ENCODE measurements around the gene ETNK2. TPM values are rescaled to one million over a fixed set of nuclear protein-coding genes. Genes with fewer than 3 reads are reported as not detected.
A peak's percentile ranks its signal among the peaks of the same experiment; 100 is the strongest.

The ETNK2 gene
- total and polyA plus RNA-seq, 2 experiments from 2014 or later = 51.1 to 71.9 TPM

DNA sequence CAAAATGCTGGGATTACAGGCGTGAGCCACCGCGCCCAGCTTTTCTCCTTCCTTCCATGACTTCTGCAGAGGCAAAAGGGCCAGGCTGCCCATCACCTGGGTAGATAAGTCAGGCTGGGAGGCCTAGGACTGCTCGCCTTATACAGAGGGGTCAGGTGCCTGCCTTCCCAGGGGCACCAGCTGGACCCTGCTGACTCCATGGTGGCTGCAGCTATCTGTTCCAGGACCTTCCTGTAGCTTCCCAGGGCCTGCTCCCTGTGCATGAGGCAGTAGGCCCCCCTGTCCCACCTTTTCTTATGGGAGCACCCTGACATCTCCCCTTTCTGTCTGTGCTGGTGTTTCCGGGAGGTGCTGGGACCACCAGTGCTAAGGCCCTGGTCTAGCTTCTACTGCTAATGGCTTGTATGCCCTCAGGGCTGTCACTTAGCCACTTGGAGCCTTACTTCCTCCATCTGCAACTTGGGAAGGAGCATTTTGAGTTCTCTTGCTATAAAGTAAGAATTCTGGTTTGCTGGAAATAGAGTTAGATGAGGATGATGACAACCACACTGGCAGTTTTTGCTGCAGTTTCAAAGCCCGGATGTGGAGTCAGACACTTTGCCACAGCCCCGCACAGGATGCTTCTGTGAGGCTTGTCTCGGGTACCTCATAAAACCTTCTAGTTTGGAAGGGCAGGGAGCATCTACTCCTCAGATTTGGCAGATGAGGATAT lies 64.5 kb downstream of the ETNK2 start:
- no peak for TF ChIP-seq EZH2phosphoT487 (IDR thresholded peaks at IDR 0.05; ENCODE audit: low read depth, severe bottlenecking, unreplicated experiment)
- Histone ChIP-seq H3K4me3 (no peak overlapping the region), H3K4me2 (no peak overlapping the region), H3K27me3 (no peaks in the 10 kb centered on the region), H3K9me2 (replicated peaks; ENCODE audit: insufficient read depth) (no peaks in the 10 kb centered on the region), H3K9me3 (ENCODE audit: low read depth) (no peaks in the 10 kb centered on the region), H2AFZ (no peak overlapping the region), H3K4me1 (ENCODE audit: insufficient read depth) (peaks cover 50% of the 10 kb centered on the region), H4K20me1 (ENCODE audit: insufficient read depth, poor library complexity, severe bottlenecking) (no peaks in the 10 kb centered on the region), H3K36me3 (replicated peaks; ENCODE audit: insufficient read depth, low read depth) (no peaks in the 10 kb centered on the region), H3K79me2 (peaks cover 95% of the 10 kb centered on the region), H3K27ac (no peak overlapping the region)
- DNase-seq (ENCODE audit: low spot score) = no peak
- 94% methylated on average over 8 of the region's 8 CpGs for WGBS (ENCODE audit: low lambda C conversion rate, missing lambda C conversion rate)

DNA sequence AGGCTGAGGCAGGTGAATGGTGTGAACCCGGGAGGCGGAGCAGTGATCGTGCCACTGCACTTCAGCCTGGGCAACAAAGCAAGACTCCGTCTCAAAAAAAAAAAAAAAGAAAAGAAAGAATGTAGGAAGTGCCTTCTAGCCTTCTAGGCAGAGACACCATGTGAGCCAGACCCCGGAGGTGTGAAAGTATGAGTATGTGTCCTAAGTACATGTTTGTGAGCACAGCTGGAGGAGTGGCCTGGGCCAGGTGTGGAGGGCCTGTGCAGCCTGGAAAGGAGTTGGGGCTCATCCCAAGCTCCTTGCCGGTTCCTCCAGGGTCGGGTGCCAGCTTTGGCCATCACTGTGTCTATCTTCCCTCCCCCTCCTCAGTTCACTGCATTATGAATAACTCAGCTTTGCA lies 66.0 kb downstream of the ETNK2 start:
- Histone ChIP-seq H3K4me1 (ENCODE audit: insufficient read depth) (peaks cover 55% of the 10 kb centered on the region), H3K27ac (peak overlapping the region; percentile 69), H3K4me3 (no peak overlapping the region), H4K20me1 (ENCODE audit: insufficient read depth, poor library complexity, severe bottlenecking) (no peaks in the 10 kb centered on the region), H2AFZ (no peak overlapping the region), H3K27me3 (no peaks in the 10 kb centered on the region), H3K9me3 (ENCODE audit: low read depth) (no peaks in the 10 kb centered on the region), H3K36me3 (replicated peaks; ENCODE audit: insufficient read depth, low read depth) (no peaks in the 10 kb centered on the region), H3K9me2 (replicated peaks; ENCODE audit: insufficient read depth) (no peaks in the 10 kb centered on the region), H3K79me2 (peaks cover 95% of the 10 kb centered on the region), H3K4me2 (no peak overlapping the region)
- WGBS (ENCODE audit: low lambda C conversion rate, missing lambda C conversion rate) = 85% methylated on average over 7 of the region's 7 CpGs
- TF ChIP-seq EZH2 (IDR thresholded peaks at IDR 0.05; ENCODE audit: borderline replicate concordance) (no peak), EZH2phosphoT487 (IDR thresholded peaks at IDR 0.05; ENCODE audit: low read depth, severe bottlenecking, unreplicated experiment) (no peak)
- TF ChIP-seq, protein P1, sequence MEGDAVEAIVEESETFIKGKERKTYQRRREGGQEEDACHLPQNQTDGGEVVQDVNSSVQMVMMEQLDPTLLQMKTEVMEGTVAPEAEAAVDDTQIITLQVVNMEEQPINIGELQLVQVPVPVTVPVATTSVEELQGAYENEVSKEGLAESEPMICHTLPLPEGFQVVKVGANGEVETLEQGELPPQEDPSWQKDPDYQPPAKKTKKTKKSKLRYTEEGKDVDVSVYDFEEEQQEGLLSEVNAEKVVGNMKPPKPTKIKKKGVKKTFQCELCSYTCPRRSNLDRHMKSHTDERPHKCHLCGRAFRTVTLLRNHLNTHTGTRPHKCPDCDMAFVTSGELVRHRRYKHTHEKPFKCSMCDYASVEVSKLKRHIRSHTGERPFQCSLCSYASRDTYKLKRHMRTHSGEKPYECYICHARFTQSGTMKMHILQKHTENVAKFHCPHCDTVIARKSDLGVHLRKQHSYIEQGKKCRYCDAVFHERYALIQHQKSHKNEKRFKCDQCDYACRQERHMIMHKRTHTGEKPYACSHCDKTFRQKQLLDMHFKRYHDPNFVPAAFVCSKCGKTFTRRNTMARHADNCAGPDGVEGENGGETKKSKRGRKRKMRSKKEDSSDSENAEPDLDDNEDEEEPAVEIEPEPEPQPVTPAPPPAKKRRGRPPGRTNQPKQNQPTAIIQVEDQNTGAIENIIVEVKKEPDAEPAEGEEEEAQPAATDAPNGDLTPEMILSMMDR (IDR thresholded peaks at IDR 0.05; ENCODE audit: poor library complexity) = no peak
- no peak for DNase-seq (ENCODE audit: low spot score)

DNA sequence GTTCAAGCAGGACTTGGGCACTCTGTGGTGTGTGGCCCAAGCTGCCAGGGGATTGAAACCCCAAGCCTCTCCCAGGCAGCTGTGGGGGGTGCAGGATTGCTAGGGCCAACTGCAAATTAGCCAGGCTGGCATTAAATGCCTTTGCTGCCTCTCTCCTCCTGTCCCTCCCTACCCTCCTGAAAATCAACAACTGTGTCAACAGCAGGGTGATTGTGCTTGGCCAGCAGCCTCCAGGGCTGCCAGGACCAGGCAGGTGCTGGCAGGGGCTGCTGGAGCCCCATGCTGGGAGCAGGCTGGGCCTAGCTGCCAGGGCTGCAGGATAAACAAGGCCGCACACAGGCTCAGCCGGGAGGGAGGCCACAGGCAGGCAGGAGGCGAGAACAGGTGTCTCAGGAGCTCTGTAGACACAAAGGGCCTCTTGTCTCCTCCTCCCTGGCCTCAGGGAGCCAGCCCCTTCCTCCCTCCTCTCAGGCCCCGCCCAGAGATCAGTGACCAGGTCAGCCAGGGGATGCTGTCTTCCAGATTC lies 67.5 kb downstream of the ETNK2 start:
- no peak overlapping the region for H2AFZ ChIP-seq
- TF ChIP-seq, protein P1 (IDR thresholded peaks at IDR 0.05; ENCODE audit: poor library complexity) = no peak
- TF ChIP-seq EZH2phosphoT487 (IDR thresholded peaks at IDR 0.05; ENCODE audit: low read depth, severe bottlenecking, unreplicated experiment) (no peak), EZH2 (IDR thresholded peaks at IDR 0.05; ENCODE audit: borderline replicate concordance) (no peak)
- DNase-seq (ENCODE audit: low spot score) = peak; percentile 62
- H3K36me3 ChIP-seq (replicated peaks; ENCODE audit: insufficient read depth, low read depth) = no peaks in the 10 kb centered on the region
- H3K9me2 ChIP-seq (replicated peaks; ENCODE audit: insufficient read depth) = no peaks in the 10 kb centered on the region
- peak overlapping the region; percentile 69 for H3K27ac ChIP-seq
- peaks cover 64% of the 10 kb centered on the region for H3K4me1 ChIP-seq (ENCODE audit: insufficient read depth)
- H3K27me3 ChIP-seq = no peaks in the 10 kb centered on the region
- no peaks in the 10 kb centered on the region for H4K20me1 ChIP-seq (ENCODE audit: insufficient read depth, poor library complexity, severe bottlenecking)
- H3K9me3 ChIP-seq (ENCODE audit: low read depth) = no peaks in the 10 kb centered on the region
- 47% methylated on average over 4 of the region's 4 CpGs for WGBS (ENCODE audit: low lambda C conversion rate, missing lambda C conversion rate)
- peak overlapping the region; percentile 27 for H3K4me2 ChIP-seq
- H3K4me3 ChIP-seq = no peak overlapping the region
- H3K79me2 ChIP-seq = peaks cover 93% of the 10 kb centered on the region

DNA sequence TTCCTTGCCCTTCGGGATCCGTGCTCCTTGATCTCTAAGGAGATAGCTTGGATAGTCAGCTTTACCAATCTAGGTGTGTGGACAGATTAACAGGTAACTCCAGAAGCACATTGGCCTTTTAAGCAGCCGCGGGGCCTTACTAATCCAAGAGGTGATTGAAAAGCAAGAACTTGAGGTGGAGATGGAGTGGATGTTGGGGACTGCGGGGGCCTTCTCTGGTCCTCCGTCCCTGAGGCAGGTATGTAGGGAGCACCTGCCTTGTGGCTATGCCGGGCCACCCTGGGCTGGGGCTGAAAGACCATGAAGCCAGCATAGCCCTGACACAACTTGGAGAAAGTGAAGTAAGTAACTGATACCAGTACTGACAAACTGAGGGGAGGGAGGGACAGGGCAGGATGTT lies 68.4 kb downstream of the ETNK2 start:
- Histone ChIP-seq H3K27me3 (no peaks in the 10 kb centered on the region), H3K9me2 (replicated peaks; ENCODE audit: insufficient read depth) (no peaks in the 10 kb centered on the region), H3K27ac (peak overlapping the region; percentile 69), H4K20me1 (ENCODE audit: insufficient read depth, poor library complexity, severe bottlenecking) (no peaks in the 10 kb centered on the region), H3K4me3 (no peak overlapping the region), H3K4me2 (no peak overlapping the region), H2AFZ (no peak overlapping the region), H3K4me1 (ENCODE audit: insufficient read depth) (peaks cover 62% of the 10 kb centered on the region), H3K9me3 (ENCODE audit: low read depth) (no peaks in the 10 kb centered on the region), H3K79me2 (peaks cover 93% of the 10 kb centered on the region), H3K36me3 (replicated peaks; ENCODE audit: insufficient read depth, low read depth) (no peaks in the 10 kb centered on the region)
- 70% methylated on average over 7 of the region's 7 CpGs for WGBS (ENCODE audit: low lambda C conversion rate, missing lambda C conversion rate)
- TF ChIP-seq, protein P1 (IDR thresholded peaks at IDR 0.05; ENCODE audit: poor library complexity) = no peak
- no peak for TF ChIP-seq EZH2 (IDR thresholded peaks at IDR 0.05; ENCODE audit: borderline replicate concordance)
- TF ChIP-seq EZH2phosphoT487 (IDR thresholded peaks at IDR 0.05; ENCODE audit: low read depth, severe bottlenecking, unreplicated experiment) = no peak
- DNase-seq (ENCODE audit: low spot score) = no peak
